HG03460 (cell line): Measurements from ENCODE around the gene CLEC16A.

Experiments
- ATAC-seq: cut with Tn5 transposase; IDR thresholded peaks from one replicate; pipeline ENCODE4 v1.9.1; 2021; ENCODE audit not compliant: unreplicated experiment

Gene CLEC16A

DNA sequence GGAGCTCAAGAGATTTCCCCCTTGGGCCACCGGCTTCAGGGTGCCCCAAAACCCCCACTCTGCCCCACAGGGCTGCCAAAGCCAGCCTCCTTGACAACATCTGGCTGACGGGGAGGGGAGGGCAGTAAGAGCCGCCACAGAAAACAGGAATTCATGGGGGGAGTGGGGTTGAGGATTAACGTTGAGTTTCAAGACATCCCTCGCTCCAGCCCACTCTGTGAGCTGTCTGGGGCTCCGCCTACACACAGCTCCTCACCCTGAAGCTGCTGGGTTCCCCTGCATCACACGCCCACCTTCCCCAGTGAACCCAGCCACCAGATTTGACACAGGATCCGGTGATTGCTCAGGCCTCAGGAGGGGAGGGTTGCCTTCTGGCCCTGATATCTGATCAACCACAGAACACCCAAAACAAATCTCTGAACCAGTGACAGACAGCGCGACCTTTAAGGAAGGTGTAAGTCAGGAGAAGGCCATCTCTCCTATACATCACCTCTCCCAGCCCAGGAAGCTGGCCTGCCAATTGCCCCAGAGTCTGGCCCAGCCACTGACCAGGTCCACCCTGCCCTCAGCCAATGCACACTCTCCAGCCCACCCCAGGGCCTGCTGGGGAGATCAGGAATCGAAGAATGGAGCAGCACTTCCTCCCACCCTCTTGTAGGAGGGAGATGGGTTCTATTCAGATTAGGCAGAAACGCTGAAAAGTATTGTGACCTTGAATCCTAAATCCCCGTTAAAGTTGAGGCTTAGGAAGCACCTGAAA, 132.1 kb downstream of the CLEC16A start:
- ATAC-seq = peak; percentile 64

DNA sequence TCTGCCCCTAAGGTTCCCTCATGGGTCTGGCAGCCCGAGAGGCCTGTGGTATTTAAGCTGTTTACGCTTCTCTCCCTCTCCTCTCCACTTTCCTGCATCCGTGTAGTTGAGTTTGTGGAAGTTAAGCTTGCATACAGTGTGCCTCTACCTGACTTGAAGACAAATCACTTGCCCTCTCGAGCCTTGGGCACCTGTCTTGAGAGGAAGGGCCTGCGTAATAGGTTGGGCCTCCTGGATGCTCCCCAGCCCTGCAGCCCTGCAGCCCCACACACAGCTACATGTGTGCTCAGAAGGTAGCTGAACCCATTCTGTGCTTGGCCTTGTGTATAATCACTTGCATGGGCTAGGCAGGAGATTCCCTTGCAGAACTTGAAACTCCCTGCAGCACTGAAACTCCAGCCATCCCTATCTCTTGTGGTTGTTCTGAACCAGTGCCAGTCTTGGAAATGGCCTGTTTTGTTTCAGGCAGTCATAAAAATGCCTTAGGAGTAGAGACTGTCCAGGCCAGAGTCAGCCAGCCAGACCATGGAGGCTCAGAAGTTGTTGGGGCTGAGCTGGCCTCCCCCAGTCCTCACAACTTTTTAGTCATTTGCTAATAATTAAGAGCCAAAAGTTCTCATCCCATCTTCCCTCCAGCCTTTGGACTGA, 134.6 kb downstream of the CLEC16A start:
- no peak for ATAC-seq

DNA sequence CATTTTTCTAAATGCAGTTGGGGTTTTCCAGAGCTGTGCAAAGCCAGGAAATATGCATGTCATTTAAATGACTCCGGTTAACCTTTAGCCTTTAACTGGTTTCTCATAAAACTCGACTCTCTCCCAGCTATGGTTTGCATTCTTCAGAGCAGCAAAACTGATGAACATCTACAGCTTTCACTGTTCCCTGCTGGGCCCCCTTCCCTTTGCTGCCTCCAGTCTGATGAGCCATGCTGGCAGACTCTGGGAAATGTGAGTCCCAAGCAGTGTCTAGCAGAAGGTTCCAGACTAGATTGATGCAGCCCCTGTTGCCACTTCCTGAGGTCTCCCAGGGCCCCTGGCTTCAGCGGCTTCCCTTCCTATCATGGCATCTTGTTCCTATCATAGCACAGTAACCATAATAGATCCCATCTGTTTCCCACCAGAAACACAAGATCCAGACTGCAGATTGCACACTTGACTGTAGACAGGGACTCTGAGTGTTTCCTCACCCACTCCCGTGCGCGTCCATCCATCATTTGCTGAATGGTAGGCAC, 135.4 kb downstream of the CLEC16A start:
- no peak for ATAC-seq

DNA sequence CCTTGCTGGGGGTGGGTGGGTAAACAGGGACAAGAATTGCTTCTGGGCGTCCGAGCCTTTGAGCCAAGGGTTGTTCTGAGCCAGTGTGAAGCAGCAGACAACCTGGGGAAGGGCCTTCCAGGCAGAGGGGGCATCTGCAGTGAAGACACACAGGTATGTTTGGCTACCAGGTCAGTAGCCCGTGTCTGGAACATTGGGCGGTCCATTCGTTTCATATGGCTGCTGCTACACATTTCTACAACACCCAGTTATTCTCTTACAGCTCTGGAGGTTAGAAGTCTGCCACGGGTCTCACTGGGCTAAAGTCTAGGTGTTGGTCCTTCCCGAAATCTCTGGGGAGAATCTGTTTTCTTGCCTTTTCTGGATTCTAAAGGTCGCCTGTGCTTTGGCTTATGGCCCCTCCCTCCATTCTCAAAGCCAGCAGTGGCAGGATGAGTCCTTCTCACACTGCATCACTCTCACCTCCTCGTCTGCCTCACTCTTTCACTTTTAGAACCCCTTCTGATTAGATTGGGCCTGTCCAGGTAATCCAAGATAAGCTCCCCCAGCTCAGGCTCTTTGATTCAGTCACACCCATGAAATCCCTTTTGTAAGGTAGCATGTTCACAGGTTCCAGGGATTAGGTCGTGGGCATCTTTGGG, 136.1 kb downstream of the CLEC16A start:
- ATAC-seq = no peak

DNA sequence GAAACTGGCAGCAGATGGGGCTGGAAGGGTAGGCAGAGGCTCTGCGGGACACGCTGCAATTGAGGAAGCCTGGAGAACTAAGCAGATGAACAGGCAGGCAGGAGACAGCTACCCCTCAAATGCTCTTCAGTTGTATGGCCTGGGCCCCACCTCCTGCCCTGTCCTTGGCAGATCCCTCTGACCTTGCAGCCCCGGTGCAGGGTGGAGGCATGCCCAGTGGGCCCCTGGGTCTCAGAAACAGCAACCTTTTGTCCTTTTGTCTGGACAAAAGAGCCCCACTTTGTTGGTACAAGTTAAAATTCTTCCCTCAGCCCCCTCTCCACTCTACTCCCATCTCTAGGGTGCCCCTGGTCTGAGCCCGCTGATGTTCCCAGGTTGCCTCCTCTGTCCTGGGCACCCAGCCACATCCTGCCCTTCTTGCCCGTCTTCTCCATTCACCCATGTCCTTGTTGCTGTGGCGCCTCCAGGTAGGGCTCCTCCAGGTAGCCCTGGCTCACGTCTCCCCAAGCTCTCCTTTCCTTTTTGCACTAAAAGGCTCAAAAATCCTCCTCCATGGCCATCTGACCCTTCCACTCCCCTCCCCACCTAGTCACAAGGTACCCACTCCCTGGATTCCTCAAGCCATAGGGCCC, 136.8 kb downstream of the CLEC16A start:
- no peak for ATAC-seq

DNA sequence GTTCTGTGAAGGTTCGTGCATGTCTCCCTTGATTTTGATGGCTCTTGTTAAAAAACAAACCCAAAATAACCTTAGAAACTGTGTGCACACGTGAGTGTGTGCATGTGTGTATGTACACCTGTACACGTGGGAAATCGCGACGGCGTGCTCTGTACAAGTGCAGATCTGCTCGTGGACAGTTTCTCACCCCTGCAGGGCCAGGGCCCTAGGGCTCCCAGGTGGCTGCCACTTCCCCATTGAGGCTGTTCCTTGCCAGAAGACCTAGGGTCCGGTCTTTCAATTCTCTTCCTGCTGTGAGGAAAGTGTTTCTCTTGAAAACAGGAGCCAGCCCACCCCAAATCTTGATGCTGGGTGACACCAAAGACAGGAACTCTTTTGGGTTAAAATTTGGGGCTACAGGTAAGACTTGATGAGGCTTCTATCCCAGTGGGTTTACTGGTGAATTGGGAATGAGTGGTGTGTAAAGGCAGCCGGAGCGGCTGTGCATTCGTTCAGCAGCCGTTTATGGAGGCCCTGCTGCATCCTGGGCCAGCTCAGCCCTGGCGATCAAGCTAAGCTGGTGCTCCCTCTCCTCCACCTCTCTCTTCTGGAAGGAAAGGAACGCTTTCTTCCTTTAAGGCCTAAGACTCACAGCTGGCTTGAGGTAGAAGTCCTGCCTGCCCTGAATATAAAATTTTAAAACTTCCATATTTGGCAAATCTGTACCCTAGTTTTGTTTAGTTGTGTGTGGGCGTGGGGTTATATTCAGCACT, 137.9 kb downstream of the CLEC16A start:
- no peak for ATAC-seq

DNA sequence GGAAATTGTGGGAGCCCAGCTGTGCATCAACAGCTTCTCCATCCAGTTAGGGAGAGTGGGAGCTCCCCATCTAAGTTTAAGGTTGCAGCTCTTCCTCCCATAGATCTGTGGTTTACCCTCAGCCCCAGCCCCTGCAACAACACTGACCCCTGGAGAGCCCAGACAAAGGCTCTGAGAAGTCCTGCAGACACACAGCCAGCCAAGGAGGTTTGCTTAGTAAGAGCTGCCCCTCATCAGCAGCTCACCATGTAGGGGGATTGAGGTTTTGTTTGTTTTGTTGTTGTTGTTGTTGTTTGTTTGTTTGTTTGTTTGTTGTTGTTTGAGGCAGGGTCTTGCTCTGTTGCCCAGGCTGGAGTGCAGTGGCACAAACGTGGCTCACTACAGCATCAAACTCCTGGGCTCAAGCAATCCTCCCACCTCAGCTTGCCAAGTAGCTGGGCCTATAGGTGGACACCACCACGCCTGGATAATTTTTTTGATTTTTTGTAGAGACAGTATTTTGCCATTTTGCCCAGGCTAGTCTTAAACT, 138.6 kb downstream of the CLEC16A start:
- ATAC-seq = no peak

DNA sequence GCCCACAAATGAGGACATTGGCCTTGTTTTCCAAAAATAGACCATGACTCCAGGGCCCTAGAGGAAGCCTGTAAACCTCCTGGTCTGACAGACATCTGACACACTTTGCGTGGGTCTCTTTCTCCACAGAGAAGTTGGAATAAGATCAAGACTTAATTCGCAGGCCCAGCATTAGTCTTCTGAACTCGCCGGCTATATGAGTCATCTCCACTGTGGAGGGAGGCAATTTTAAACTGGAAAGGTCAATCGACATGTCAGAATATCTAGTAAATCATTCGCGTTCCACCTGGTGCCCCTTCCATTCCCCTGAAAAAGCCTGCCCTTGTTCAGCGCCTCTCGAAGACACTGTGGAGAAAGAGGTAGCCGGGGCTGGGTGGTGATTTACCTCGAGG, 140.1 kb downstream of the CLEC16A start:
- ATAC-seq = no peak

DNA sequence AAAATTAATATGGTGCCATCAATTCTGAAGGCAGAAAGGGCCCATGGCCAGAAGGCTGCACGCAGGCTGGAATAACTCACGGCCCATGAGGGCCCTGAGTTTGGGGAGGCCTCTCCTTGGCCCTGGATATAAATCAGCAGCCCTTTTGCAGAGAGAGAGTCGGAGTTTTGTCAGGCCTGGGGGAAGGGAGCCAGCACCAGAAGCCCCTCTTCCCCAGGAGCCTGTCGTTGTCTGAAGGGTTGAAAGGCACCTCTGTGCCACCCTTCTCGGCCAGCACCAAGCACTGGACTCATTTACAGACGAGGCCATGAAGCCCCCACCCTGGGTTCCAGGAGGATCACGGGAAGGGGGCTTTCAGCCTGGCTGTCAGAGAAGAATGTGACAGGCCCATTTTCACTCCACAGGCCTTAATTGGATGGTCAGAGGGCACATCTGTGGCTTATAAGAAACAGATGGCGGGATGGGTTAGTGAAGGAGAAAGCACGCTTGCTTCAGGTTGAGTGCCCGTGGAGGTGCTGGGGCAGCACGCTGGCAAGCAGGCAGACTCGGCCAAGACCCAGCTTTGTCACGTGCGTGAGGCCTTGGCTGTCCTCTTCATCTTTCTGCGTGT, 140.6 kb downstream of the CLEC16A start:
- no peak for ATAC-seq

DNA sequence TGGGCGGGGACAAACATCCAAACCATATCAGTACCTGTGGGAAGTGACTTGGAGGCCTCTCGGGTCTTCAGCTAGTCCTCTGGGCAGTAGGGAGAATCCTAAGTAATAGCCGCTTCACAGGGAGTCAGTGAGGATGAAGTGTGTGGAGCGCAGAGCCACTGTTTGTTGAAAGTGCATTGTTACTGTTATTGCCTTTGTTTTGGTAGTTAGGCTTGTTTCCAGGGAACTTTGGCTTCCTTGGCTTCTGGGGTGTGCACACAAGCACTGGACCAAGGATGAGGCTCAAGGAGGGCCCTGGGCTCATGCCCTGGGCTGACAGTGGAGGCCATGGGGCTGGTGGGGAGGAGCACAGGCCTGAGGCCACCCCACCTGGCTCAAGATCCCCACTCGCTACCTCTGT, 141.6 kb downstream of the CLEC16A start:
- no peak for ATAC-seq

DNA sequence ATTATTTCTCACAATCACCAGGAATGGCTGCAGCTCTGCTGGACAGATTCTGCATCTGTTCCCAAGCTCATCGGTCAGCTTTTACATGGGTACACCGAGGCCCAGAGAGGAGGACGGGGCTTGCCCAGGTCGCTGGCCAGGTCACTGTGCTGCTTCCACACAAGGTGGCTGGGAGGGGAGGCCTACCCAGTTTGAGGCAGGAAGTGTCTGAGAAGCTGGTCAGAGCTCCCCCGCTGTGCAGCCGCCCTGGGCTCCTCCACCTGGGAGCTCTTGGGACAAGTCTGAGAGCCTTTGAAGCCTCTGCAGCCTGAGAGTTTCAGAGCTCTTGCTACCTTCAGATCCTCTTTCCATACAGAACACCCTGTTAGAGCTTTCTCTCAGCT, 143.3 kb downstream of the CLEC16A start:
- no peak for ATAC-seq

DNA sequence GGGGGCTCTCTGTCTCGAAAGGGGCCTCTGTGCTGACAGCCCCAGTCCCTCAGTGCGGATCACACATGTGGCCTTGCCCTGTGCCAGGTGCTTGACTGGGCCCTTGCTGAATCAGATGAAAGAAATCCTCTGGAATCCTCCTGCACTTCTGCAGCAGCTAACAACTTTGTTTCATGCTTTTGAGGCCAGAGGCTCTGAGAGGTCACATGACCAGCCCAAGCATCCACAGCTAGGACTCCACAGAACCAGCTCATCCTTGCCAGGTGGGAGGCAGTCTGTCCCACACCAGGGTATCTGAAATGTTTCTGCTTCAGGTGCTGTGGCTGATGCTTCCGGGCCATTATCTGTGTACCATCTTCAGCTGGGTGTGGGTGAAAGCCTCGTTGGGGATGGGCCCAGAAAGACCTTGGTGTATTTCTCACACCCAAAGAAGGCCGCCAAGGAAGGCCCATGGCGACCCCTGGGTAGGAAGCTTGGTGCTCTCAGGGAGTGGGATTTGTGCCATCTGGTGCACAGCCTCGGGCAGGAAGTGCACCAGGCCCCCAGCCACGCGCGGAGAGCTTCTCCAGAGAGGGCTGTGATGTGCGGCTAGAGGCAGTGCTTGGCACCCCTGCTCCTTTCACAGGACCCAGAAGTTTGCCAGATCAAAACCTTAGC, 143.8 kb downstream of the CLEC16A start:
- no peak for ATAC-seq

DNA sequence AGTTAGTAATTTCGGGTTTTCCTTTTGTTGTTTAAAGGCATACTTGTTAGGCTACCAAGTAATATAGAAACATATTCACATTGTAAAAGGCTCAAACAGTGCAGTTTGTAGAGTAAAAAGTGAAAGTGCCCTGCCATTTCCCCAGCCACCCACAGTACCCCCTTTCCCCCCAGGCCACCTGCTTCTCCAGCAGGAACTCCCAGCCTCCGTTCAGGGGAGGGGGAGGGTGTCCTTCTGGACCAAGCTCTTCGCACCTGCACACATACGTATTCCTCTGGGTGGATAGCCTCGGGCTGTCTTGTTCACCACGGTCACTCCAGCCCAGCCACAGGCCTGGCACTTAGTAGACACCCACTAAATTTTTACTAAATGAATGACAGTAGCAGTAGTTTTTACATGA, 144.5 kb downstream of the CLEC16A start:
- ATAC-seq = no peak

DNA sequence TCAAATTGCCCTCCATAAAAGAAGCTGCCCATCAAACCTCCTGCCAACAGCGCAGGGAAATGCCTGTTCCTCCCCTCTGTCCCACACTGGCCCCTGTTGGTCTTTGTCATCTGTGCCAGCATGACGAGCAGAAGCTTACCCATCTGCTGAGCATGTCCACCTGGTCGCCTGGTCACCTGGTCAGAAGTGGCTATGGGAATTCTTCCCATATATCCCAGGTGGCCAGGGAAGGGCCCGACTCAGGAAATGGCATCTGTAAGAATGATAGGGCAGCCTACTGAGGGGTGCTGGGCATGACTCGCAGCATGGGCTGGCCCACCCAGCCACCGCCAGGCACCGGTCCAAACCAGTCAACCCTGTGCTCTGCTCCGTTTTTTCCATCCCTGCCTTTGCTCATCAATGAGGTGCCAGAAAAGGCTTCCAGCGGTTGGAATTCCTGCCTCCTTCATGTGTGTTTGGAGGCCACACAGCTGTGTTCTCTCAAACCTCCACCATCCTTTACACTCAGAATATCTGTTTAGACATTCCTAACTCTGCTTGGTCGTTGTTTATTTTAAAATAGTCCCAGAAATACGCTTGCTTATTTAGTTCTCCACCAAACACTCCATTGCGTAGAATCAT, 145.2 kb downstream of the CLEC16A start:
- no peak for ATAC-seq

DNA sequence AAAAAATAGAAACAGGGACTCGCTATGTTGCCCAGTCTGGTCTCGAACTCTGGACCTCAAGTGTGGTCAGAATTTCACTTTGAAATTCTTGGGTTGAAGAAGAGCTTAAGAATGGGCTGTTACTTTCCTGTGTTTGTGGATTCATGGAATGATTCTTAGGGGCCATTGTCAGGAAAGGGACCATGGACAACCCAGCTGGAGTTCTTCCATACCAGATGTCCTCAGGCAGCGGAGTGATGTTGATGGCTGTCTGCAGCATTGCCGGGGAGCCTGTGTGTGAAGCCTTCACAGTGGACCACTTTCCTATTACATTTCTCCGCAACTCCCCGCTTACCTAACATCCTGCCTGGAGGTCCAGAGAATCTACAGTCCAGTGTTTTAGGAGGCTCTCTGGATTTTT, 145.9 kb downstream of the CLEC16A start:
- no peak for ATAC-seq

DNA sequence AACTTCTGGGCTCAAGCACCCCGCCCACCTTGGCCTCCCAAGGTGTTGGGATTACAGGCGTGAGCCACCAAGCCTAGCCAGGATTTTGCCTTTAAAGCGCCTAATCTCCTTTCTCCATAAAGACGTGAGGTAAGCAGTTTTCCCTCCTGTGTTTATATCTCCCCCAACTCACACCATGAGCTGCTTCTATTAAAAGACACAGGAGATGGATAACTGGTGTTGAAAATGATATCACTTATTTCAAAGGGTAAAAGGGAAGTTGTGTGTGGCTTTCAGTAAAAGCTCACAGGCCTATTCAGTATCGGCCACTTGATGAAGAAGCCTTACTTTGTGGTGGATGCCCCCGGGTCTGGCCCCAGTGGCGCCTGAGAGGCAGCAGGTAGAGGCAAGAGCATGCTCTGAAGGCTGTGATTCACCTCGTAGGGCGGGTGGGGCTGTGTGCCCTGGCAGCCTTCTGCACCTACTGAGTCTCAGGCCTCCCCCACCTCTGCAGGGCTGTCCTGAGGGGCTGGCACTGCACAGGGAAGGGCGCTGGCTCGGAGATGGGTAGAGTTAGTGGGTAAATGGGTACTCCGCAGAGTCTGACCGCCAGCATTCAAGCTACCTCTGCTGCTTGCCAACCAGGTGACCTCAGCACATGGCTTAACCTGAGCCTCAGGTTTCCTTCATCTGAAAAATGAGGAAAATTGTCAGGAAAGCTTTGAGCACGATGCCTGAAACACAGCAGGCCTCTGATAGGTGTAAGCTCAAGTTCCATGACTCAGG, 146.8 kb downstream of the CLEC16A start:
- ATAC-seq = no peak

DNA sequence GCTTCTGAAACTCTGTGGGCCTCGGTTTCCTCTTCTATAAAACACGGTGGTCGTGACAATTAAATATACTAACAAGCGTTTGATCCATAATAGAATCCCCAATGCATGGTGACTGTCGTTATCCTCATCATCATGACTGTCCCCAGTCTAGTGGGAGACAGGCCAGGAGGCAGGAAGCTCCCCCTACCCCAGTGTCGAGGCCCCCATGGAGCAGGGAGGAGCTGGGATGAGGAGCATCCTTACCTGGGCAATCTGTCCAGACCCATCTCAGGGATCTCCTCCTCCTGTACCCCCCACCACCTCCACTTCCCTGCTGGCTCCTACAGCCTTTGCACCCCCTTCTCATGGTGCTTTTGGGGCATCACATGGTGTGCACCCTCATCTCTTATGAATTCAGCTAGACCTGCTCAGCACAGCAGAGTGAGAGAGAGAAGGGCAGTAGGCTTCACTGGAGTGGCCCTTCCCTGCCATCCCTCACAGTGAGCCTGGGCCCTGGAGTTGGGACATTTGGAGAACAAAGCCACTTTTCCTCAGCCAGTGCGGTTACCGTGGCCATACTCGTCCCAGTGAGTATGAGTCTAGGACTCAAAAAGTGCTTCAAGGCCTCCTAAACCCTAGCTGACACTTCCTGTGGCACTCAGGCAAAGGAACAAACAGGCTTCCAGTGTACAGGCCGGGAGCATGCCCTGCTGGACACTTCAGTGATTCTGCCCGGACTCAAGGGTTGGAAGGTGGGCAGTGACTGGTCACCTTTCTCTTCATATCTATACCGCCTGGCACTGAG, 148.6 kb downstream of the CLEC16A start:
- no peak for ATAC-seq

DNA sequence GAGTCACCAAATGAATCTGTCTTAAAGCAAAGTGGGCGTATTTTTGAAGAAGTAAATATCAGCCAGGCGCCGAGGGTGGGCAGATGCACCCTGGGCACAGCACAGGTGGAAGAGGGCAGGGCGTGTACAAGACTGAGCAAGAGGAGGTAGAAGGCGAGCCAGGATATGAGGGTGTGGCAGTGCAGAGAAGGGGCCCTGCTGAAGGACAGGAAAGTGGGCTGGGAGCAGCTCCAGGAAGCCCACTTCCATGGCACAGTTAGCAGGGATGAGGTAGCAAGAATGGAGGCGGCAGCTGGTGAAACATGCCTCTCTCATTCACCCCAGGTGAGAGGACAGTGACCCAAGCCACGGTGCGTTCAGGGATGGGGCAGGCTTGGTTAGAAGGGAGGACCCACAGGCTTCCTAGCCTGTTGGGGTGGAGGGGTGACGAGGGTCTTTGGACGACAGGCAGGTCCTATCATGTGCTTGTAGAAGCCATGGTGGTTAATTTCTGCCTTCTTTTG, 149.3 kb downstream of the CLEC16A start:
- ATAC-seq = no peak
